Right hindlimb (tissue), 1 donor: Measurements from ENCODE around the gene TMEM272.
A peak's percentile ranks its signal among the peaks of the same experiment; 100 is the strongest.

Experiments
- DNase-seq: peaks from one replicate; pipeline ENCODE4 v3.0.0-alpha.2; 2018

The TMEM272 gene

GRCh38 chr13:51844862-51845573 is at the start of gene TMEM272:
Gene TMEM272, minus strand, starts transcription at chr13:51845177. Its CDS starts 6,647 bp downstream, at chr13:51838530.
- DNase-seq: peak; percentile 39

GRCh38 chr13:51894239-51894638 is 49.3 kb upstream of the TMEM272 start:
- DNase-seq: no peak

GRCh38 chr13:51892657-51893056 is 47.7 kb upstream of the TMEM272 start:
- no peak for DNase-seq

GRCh38 chr13:51887468-51887867 is 42.5 kb upstream of the TMEM272 start:
- peak; percentile 43 for DNase-seq

GRCh38 chr13:51885651-51886050 is 40.7 kb upstream of the TMEM272 start:
- no peak for DNase-seq

GRCh38 chr13:51883226-51883600 is 38.2 kb upstream of the TMEM272 start:
- no peak for DNase-seq

- DNase-seq: no peak
Measured at GRCh38 chr13:51882570-51883225, 37.7 kb upstream of the TMEM272 start.

- no peak for DNase-seq
Measured at GRCh38 chr13:51881296-51881695, 36.3 kb upstream of the TMEM272 start.

- DNase-seq: no peak
Measured at GRCh38 chr13:51879133-51879532, 34.2 kb upstream of the TMEM272 start.

GRCh38 chr13:51874651-51875050 is 29.7 kb upstream of the TMEM272 start:
- DNase-seq: no peak

GRCh38 chr13:51873837-51874236 is 28.9 kb upstream of the TMEM272 start:
- no peak for DNase-seq

GRCh38 chr13:51873117-51873798 is 28.3 kb upstream of the TMEM272 start:
- no peak for DNase-seq

GRCh38 chr13:51870616-51871015 is 25.6 kb upstream of the TMEM272 start:
- DNase-seq: no peak

- no peak for DNase-seq
Measured at GRCh38 chr13:51869916-51870315, 24.9 kb upstream of the TMEM272 start.

GRCh38 chr13:51867062-51867461 is 22.1 kb upstream of the TMEM272 start:
- no peak for DNase-seq

- DNase-seq: no peak
Measured at GRCh38 chr13:51865838-51866237, 20.9 kb upstream of the TMEM272 start.

GRCh38 chr13:51862957-51863356 is 18.0 kb upstream of the TMEM272 start:
- no peak for DNase-seq

GRCh38 chr13:51861723-51862300 is 16.8 kb upstream of the TMEM272 start, which contains the start of gene CCDC70:
Gene CCDC70, plus strand, starts transcription at chr13:51861969. Its CDS starts 3,443 bp downstream, at chr13:51865412.
- DNase-seq: no peak

- no peak for DNase-seq
Measured at GRCh38 chr13:51858433-51859247, 13.7 kb upstream of the TMEM272 start.

GRCh38 chr13:51856998-51857397 is 12.0 kb upstream of the TMEM272 start:
- no peak for DNase-seq

- no peak for DNase-seq
Measured at GRCh38 chr13:51856027-51856736, 11.2 kb upstream of the TMEM272 start.
